D721Med (cell line): ENCODE data around the gene TVP23C.

Experiments used
- DNase-seq: peaks from one replicate; pipeline ENCODE4 v3.0.0; 2011; ENCODE audit warnings: low spot score; ENCODE audit not compliant: insufficient read length
- FAIRE-seq: peaks from 2 replicates; lab custom pipeline; 2011; peaks lifted over from hg19 to GRCh38; lab: Jason Lieb, UNC
- CTCF ChIP-seq: IDR thresholded peaks from 2 replicates; pipeline ENCODE4 v1.5.1; 2012; ENCODE audit warnings: mild to moderate bottlenecking, control low read depth; ENCODE audit not compliant: insufficient read depth; ENCODE audit errors: missing control alignments

Gene TVP23C

GRCh38 chr17:15466131-15466530, 97.2 kb downstream of the TVP23C start:
- no peak for TF ChIP-seq CTCF
- DNase-seq (no peak), FAIRE-seq (no peak)

GRCh38 chr17:15465045-15465701, 98.1 kb downstream of the TVP23C start:
- no peak for DNase-seq
- TF ChIP-seq CTCF: no peak
- FAIRE-seq: no peak

GRCh38 chr17:15464231-15464985, 98.9 kb downstream of the TVP23C start:
- no peak for FAIRE-seq
- TF ChIP-seq CTCF: no peak
- DNase-seq: no peak

- FAIRE-seq (no peak), DNase-seq (no peak)
These were observed 100.1 kb downstream of the TVP23C start for GRCh38 chr17:15462976-15463772.

GRCh38 chr17:15457723-15458094, 105.6 kb downstream of the TVP23C start:
- DNase-seq (no peak), FAIRE-seq (no peak)
- no peak for TF ChIP-seq CTCF

More at GRCh38 chr17:15462976-15463772, 100.1 kb downstream of the TVP23C start:
- no peak for TF ChIP-seq CTCF

GRCh38 chr17:15456972-15457722, 106.1 kb downstream of the TVP23C start:
- DNase-seq (no peak), FAIRE-seq (no peak)
- TF ChIP-seq CTCF: no peak
